ELF-1 (cell line): ENCODE measurements around the gene FRG1.
A peak's percentile ranks its signal among the peaks of the same experiment; 100 is the strongest.
"Not testable (repeated sequence)": the region's sequence is repeated elsewhere in the genome, so short reads cannot be mapped to it uniquely, and the experiment has no call there.

Source experiments
- DNase-seq: peaks from one replicate; pipeline ENCODE4 v3.0.0-alpha.2; 2016; ENCODE audit warnings: low read depth, low spot score

FRG1 gene

DNA sequence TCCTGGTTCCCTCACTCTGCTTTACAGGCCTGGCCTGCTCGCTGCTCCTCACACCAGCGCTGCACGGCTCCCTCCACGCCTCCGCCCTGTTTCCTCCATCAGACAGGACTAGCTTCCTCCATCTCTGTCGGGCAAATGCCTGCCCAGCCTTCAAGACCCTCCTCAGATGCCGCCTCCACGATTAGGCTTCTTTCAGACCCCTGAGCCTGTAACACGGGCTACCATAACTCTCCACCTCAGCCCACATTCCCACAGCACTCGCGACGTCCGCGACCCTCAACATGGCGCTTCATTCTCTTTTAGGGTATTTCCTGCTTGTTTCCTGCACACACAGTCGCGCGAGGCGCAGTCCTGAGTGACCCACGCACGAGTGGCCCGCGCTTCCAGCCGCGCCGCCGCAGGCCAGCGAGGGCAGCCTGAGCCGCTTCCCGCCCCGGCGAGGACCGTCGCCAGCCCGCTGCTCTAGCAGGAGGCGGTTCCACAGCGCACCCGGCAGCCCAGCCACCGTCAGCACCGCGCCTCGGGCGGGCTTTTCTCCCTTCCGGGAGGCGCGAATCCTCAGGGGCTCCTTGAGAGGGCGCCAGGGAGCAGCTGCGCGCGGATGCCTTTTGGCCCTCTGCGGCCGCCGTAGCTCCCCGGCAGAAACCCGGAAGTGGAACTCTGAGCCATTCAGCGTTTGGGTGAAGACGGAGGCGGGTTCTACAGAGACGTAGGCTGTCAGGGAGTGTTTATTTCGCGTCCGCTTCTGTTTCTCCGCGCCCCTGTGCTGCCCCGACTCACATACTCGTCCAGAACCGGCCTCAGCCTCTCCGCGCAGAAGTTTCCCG, at the start of gene FRG1:
Gene FRG1 (plus strand): TSS at position 695 of the 827 bp plus-strand sequence. CDS start 138 bp downstream, outside the sequence.
- peak; percentile 98 for DNase-seq

DNA sequence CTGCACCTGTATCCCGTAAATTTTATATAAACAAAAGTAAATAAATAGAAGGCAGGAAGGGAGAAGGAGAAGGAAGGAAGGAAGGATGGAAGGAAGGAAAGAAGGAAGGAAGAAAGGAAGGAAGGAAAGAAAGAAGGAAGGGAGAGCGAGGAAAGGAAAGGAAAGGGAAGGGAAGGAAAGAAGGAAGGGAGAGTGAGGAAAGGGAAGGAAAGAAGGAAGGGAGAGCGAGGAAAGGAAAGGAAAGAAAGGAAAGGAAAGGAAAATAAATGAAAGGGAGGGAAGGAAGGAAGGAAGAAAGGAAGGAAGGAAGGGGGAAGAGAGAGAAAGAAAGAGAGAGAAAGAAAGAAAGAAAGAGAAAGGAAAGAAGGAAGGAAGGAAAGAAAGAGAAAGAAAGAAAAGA, 43.0 kb upstream of the FRG1 start:
- no peak for DNase-seq

DNA sequence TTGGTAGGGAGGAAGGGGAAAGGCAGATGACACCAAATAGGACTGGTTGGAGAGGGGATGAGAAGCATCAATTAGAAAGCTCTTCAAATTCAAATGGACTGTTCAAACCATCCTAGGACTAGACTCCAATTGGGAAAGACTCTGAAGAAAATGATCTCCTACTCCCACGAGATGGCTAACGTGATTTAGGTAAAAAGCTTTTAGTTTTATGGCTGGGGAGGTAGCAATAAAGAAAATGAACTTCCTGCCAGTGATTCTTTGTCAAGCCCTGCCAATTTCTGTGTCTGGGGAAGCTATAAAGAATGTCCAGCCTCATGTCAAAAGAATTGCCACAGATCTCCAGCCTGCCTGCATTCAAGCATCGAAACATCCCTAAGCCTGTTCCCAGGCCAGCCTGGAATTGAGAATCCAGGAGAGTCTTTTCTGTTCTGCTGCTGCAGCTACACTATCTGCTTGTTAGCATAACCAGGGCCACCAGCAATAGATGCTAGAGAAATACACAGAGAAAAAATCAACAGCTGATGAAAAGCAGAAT, 41.1 kb upstream of the FRG1 start:
- not testable (repeated sequence) for DNase-seq

DNA sequence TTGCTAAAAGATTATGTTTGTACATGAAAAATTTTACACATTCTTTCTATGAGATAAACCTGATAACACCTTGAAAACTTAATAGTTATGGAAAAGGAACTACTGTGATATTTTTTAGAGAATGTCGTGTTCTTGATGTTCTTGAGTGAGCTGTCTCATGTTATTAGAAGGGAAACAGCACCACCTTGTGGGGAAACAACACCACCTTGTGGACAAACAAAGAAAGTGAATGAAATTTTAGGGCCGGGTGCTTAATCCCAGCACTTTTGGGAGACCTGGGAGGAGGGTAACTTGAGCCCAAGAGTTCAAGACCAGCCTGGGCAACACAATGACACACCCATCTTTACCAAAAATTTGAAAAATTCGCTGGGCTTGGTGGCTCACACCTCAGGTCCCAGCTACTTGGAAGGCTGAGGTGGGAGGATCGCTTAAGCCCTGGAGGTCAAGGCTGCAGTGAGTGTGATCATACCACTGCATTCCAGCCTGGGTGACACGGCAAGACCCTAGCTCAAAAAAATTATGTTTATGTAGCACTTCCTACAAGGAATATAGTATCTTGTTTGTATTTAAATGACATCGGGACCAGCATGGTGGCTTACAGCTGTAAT, 36.1 kb upstream of the FRG1 start:
- peak; percentile 66 for DNase-seq

DNA sequence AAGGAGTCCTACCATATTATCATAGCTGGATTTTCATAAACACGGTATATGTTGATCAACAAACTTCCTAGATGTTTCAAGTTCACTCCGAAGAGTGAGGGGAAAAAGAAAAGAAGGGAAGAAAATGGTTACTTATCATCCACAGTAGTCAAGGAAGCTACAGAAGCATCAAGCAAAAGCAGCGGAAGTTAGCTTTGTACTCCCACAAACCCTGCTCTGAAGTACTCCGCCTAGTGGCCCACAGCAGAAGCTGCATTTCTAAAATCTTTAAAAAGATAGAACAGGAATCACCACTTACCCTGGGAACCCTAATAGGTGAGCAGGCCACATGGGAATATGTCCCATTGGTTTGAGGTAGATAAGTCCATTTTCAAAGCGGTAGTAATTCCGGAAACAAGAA, 28.5 kb upstream of the FRG1 start:
- peak; percentile 10 for DNase-seq

DNA sequence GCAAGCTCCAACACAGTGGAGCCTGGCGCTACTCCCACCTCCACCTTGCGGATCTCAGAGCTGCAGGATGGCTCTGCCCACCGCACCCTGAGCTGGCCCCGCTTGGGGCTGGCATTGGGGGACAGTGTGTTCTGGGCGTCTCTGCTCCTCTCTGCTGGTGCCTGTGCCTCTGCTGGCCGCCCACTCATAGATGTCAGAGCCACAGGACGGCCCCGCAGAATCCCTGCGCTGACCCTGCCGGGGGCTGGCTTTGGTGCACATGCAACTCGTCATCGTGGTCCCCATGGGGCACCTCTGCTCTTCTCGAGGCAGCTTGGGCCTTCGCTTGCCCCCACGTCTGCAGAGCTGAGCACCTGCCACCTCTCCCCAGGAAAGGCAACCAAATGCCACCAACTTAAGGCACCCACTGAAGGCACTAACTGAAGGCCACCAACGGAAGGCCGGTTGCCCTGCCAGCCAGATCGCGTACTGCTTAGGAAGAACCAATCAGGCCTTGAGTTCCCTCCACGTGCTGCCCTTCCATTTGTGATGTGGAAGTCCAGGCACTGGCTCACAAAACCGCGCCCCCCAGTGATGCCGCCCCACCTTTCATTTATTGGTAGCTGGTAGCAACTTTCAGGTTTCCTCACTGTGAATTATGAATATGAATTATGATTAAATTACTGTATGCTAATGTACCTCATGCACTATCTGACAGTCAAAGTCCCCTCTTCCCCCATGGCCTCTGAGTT, 23.3 kb upstream of the FRG1 start:
- DNase-seq = no peak

DNA sequence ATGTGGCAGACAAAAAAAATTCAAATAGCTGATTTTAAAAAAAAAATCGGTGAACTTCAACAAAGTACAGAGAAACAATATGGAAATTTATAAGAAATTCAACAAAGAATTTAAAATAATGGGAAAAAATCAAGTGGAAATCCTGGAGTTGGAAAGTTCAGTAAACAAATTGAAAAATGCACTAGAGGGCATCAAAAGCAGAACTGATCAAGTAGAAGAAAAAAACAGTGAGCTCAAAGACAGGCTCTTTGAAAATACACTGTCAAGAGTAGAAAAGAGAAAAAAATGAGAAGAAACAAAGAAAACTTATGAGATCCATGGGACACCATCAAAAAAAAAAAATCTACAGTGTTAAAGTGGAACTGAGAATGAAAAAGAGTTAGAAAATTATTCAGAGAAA, 19.6 kb upstream of the FRG1 start:
- DNase-seq = no peak

DNA sequence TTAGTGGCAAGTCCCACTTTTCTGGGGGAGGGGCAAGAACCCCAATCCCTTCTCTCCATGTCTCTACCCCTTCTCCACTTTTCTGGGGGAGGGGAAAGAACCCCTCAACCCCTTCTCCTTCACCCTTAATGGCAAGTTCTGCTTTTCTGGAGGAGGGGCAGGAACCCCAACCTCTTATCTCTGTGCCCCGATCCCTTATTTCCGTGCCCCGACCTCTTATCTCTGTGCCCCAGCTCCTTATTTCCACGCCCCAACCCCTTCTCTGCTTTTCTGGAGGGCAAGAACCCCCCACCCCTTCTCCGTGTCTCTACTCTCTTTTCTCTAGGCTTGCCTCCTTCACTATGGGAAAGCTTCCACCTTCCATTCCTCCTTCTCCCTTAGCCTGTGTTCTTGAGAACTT, 13.9 kb upstream of the FRG1 start:
- DNase-seq = not testable (repeated sequence)

DNA sequence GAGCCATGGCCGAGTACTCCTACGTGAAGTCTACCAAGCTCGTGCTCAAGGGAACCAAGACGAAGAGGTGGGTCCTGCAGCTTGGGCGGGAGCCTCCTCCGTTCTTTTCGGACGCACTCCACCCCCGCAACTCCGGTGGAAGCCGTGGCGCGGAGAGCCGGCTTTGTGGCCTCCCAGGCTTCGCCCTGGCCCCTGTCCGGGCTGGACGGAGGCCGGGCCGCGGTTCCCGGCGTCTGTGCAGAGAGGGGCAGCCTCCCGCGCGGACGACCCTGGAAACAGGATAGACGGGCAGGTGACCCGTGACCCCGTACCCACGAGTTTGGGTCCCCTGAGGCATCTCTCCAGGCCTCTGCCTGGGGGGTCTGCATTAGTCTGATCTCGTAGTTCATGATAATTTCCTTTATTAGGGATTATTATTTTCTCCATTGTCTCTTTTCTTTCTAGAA, 356 bp downstream of the FRG1 start:
- DNase-seq = no peak

DNA sequence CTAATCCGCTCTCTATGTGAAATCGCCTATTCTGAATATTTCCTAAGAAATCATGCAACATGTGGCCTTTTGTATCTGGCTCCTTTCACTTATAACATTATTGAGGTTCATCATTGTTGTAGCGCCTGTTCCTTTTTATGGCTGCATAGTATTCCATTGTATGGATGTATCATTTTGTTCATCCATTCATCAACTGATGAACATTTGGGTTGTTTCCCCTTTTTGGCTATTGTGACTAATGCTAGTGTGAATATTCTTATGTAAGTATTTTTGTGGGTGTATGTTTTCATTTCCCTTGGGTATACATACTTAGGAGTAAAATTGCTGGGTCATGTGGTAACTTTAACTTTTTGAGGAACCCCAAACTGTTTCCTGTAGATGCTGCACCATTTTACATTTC, 1.7 kb downstream of the FRG1 start:
- DNase-seq = not testable (repeated sequence)

DNA sequence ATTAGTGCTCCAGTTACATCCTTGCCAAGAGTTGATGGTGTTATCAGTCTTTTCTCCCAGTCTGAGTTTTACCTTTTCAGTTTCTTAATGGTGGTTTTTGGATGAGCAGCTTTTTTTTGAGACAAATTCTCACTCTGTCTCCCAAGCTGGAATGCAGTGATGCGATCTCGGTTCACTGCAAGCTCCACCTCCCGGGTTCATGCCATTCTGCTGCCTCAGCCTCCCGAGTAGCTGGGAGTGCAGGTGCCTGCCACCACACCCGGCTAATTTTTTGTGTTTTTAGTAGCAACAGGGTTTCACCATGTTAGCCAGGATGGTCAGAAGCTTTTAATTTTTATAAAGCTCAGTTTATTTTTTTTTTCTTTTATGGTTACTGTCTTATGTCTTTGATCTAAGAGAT, 3.4 kb downstream of the FRG1 start:
- not testable (repeated sequence) for DNase-seq

DNA sequence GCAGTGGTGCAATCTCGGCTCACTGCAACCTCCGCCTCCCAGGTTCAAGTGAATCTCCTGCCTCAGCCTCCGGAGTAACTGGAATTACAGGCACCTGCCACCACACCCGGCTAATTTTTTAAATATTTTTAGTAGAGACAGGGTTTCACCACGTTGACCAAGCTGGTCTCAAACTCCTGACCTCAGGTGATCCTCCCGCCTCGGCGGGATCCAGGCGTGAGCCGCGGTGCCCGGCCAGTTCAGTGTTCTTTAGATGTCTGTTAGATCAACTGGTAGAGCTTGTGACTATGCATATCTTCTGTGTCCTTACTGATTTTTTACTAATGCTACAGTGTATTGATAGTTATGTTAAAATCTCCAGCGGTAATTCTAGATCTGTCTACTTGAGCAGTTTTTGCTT, 6.2 kb downstream of the FRG1 start:
- not testable (repeated sequence) for DNase-seq

DNA sequence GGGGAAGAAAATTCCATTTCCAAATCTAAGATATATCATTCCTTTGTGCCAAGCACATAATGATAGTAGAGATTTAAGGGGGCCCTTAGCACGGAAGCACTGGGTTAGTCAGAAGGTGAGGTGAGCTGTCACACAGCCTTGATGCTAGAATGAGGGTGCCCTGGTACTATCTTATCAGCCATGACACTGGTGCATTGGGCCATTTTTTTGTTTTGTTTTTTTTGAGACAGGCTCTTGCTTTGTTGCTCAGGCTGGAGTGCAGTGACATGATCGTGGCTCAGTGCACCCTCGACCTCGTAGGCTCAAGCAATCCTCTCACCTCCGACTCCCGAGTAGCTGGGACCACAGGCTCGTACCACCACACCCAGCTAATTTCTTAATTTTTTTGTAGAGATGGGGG, 7.8 kb downstream of the FRG1 start:
- not testable (repeated sequence) for DNase-seq

DNA sequence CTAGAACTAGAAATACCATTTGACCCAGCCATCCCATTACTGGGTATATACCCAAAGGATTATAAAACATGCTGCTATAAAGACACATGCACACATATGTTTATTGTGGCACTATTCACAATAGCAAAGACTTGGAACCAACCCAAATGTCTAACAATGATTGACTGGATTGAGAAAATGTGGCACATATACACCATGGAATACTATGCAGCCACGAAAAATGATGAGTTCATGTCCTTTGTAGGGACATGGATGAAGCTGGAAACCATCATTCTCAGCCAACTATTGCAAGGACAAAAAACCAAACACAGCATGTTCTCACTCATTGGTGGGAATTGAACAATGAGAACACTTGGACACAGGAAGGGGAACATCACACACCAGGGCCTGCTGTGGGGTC, 28.6 kb downstream of the FRG1 start:
- not testable (repeated sequence) for DNase-seq

DNA sequence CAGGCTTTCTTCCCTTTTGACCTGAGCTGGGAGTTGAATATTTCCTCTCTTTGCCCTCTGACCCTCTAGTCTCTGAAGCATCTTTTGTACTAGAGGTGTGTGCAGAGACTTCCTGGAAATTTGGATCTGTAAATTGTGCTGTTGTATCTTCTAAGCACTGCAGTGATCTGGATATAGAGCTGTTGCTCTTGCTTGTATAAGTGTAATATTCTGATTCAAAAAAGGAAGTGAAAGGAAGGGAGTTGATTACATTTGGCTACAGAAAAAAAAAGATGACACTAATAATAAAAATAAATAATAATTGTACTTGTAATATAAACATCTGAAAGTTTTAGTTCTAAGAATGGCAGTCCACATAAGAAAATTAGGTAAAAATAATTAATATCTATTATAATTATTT, 33.0 kb downstream of the FRG1 start:
- DNase-seq = no peak

DNA sequence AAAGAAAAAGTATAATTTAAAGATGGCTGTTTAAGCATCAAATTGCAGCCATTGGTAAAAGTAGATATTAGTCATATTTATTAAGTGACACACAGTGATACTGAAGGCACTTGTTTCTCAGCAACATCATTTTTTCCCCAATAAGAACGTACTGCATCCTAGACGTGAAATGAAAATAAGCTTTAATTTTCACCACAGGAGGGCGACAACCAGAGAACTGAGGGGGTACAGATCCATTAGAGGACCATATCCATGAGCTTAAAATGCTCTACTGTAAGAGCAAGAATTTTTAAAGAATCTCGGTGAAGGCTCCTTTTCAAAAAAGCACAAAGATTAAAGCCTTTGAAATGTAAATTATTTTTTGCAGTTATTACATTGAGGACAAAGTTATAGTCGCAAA, 33.4 kb downstream of the FRG1 start:
- no peak for DNase-seq

DNA sequence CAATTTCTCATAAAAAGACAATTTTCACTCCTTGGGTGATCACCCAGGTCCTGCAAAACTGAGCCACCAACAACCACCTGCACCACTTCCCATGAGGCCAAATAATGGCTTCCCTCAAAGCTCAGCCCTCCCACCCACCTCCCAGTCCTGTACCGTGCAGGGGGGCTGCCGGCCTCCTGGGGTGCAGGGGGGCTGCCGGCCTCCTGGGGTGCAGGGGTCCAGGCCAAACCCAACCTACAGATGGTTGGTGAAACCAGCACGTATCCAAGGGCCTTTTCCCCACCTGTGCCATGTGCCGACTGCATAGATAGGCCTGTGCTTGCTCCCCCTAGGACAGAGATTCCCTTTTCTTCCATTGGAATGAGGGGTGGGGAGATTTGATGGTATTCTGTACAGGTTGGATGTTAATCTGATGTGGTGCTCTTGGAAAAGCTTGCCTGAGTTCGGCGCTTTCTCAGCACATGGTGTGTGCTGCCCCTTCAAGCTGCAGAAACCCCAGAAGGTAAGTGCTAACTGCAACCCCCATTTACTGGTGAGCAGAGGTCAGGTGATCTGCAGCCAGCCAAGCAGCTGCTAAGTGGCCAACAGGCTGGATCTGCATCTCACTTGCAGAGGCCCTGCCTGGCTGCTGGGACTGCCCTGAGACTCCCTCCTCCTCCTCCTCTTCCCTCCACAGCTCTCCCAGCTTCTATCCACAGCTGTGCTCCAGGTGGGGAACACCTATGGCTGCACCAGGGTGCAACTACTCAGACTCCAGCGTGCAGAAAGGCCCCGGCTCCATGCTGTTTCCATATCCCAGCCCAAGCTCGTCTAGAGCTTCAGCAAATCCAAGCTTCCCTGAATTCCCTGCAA, 38.8 kb downstream of the FRG1 start:
- DNase-seq = peak; percentile 7

DNA sequence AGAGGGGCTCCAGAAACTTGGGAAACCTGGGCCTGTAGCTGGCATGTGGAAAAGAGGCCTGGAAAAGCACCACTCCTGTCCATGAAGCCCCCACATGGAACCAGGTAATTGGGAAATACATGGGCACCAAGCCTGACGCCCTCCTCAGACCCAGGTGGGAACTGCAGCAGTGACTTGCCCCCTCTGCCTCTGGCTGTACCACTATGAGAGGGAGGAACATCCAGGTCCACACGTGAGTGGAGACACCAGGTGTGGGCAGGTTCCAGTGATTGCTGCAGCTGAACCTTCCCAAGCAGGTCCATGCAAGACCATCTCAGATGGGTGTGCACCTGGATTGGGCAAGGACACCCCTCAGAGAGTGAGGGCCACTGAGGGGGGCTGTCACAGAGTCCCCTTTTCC, 39.6 kb downstream of the FRG1 start:
- peak; percentile 8 for DNase-seq

DNA sequence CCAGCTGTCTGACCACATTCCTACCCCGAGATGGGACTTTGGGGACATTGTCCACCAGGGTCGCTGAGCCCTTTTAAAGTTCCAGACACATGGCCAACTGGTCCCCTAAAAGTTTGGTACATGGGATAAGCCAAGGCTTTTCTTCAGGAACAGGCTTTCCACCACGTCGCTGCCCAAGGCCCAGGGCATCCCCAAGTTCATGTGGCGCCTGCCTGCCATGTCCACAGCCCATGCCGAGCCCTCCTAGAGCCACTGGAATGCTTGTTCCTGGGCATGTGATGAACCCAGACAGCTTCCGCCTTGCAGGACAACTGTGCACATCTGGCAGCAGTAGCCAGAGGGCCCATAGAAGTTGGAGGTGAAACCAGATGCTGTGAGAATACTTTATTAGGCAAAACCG, 41.3 kb downstream of the FRG1 start:
- DNase-seq = no peak

DNA sequence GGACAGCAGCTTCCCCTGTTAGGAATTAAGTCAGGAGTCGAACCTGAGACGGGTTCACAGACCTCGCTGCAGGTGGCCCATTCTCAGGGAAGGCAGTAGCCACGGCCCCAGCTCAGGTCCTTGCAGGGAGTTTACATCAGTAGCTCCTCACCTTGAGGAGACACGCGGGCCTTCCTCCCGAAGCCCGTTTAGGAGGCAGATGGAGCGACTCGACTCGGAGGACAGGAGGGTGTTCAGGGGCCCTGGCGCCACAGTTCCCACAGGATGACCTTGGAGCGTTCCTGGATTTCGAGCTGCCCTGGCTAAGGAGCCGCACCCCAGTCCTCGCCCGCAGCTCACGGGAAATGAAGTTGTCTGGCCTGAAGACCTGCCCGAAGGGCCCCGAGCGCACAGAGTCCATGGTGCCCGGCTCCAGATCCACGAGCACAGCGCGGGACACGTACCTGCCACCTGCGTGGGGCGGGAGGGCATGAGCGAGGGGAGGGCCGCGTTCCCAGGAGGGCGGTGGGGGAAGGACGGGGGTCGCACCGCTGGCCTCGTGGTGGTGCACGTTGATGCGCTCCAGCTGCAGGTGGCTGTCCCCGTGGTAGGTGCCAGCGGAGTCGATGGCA, 43.3 kb downstream of the FRG1 start:
- not testable (repeated sequence) for DNase-seq

DNA sequence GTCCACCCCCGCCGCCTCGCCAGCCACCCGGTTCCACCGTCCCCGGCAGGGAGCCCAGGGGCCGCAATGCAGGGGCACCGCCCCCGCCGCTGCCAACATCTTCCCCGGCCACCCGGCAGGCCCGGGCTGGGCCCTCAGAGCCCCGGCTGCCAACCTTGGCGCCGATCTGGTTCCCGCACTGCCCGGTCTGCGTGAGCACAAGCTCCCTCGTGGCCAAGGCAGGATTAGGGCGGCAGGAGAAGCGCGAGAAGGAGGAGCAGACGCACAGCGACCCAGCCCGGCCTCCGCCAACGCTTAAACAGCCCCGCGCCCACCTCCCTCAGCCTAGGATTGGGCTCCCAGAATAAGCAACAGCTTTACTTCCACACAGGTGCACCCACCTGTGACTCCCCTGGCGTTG, 44.0 kb downstream of the FRG1 start:
- DNase-seq = not testable (repeated sequence)
